Measurements from ENCODE around the gene ST3GAL2. TPM values are rescaled to one million over a fixed set of nuclear protein-coding genes. Genes with fewer than 3 reads are reported as not detected.

The ST3GAL2 gene
- total and polyA plus RNA-seq, 2 donors (not counting 3 experiments of a cell fraction or from before 2014, with no cell fraction given) = 23.0 to 50.4 TPM

DNA sequence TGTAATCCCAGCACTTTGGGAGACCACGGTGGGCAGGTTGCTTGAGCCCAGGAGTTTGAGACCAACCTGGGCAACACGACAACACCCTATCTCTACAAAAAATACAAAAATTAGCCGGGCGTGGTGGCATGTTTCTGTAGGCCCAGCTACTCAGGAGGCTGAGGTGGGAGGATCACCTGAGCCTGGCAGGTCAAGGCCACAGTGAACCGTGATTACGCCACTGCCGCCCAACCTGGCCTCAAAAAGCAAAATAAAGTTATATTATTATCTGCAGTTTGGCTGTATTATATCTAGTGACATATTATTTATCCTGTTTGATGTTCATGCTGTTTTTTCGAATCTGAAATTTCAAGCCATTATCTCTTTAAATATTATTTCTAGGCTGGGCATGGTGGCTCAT lies 26.5 kb downstream of the ST3GAL2 start:
- no peaks in the 10 kb centered on the region for H3K9me1 ChIP-seq (replicated peaks; ENCODE audit: control insufficient read depth, extremely low read depth, insufficient read depth, low read length)
- TF ChIP-seq GATA2 (IDR thresholded peaks at IDR 0.05; ENCODE audit: insufficient read depth, insufficient read length, low read depth, low read length) (no peak), POLR2A (IDR thresholded peaks at IDR 0.05; ENCODE audit: low read depth, low read length) (no peak), EZH2 (IDR thresholded peaks at IDR 0.05; ENCODE audit: borderline replicate concordance, low read depth, low read length, severe bottlenecking) (no peak), JUN (IDR thresholded peaks at IDR 0.05; ENCODE audit: borderline replicate concordance, insufficient read depth, insufficient read length, low read depth) (no peak), FOS (IDR thresholded peaks at IDR 0.05; ENCODE audit: borderline replicate concordance, insufficient read depth, low read length) (no peak), POLR2AphosphoS5 (IDR thresholded peaks at IDR 0.05; ENCODE audit: insufficient read depth, low read depth, low read length) (no peak), MYC (IDR thresholded peaks at IDR 0.05; ENCODE audit: low read depth, low read length) (no peak)
- TF ChIP-seq, protein P1, sequence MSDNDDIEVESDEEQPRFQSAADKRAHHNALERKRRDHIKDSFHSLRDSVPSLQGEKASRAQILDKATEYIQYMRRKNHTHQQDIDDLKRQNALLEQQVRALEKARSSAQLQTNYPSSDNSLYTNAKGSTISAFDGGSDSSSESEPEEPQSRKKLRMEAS (IDR thresholded peaks at IDR 0.05; ENCODE audit: insufficient read depth, insufficient read length) = no peak
- TF ChIP-seq, protein P2, sequence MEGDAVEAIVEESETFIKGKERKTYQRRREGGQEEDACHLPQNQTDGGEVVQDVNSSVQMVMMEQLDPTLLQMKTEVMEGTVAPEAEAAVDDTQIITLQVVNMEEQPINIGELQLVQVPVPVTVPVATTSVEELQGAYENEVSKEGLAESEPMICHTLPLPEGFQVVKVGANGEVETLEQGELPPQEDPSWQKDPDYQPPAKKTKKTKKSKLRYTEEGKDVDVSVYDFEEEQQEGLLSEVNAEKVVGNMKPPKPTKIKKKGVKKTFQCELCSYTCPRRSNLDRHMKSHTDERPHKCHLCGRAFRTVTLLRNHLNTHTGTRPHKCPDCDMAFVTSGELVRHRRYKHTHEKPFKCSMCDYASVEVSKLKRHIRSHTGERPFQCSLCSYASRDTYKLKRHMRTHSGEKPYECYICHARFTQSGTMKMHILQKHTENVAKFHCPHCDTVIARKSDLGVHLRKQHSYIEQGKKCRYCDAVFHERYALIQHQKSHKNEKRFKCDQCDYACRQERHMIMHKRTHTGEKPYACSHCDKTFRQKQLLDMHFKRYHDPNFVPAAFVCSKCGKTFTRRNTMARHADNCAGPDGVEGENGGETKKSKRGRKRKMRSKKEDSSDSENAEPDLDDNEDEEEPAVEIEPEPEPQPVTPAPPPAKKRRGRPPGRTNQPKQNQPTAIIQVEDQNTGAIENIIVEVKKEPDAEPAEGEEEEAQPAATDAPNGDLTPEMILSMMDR (IDR thresholded peaks at IDR 0.05; ENCODE audit: extremely low read depth in 1 of 2, insufficient read depth in 1 of 2, low read depth in 1 of 2, low read length in 2 of 2) = no peak
- no peak overlapping the region for H3K4me2 ChIP-seq (ENCODE audit: insufficient read depth, low read length)
- H3K4me1 ChIP-seq (ENCODE audit: control insufficient read depth, extremely low read depth, insufficient read depth, low read length) = peaks cover 2% of the 10 kb centered on the region
- H2AFZ ChIP-seq (ENCODE audit: low read depth, low read length) = no peak overlapping the region
- H3K27me3 ChIP-seq (ENCODE audit: control insufficient read depth in 2 of 2, insufficient read depth in 2 of 2, low read length in 2 of 2) = no peaks in the 10 kb centered on the region
- peaks cover 0 to 6% of the 10 kb centered on the region in 2 experiments for H3K36me3 ChIP-seq (ENCODE audit: control insufficient read depth in 2 of 2, extremely low read depth in 1 of 2, insufficient read depth in 2 of 2, low read length in 2 of 2)
- intact Hi-C loops (cut with micrococcal nuclease) (no loop called here), dilution Hi-C loops (cut with MboI; ENCODE audit: extremely low pct_ligation_motif_present, low sequenced_read_pairs) (no loop called here)
- DNase-seq (ENCODE audit: low read depth, low spot score) (no peak), FAIRE-seq (no peak)
- H3K27ac ChIP-seq (ENCODE audit: insufficient read depth, low read depth, low read length) = no peak overlapping the region
- H3K4me3 ChIP-seq (replicated peaks in 1 of 3; ENCODE audit: insufficient read depth in 1 of 3, low read depth in 1 of 3, low read length in 3 of 3) = no peak overlapping the region
- no peak overlapping the region for H3K9ac ChIP-seq (replicated peaks; ENCODE audit: extremely low read depth, insufficient read depth, low read length)
- H3K79me2 ChIP-seq (ENCODE audit: control insufficient read depth, insufficient read depth, low read length) = peaks cover 8% of the 10 kb centered on the region
- H3K9me3 ChIP-seq (replicated peaks; ENCODE audit: control insufficient read depth, insufficient read depth, low read length) = no peaks in the 10 kb centered on the region
- BruUV-seq (replicated peaks) = TSS peak; percentile 4
- CTCF ChIA-PET = interaction anchor here (1.3 to 1.6 kb wide), 2 partner anchors 26 to 30 kb away, joined by 4 to 6 read pairs; partner anchors contain the start of gene ST3GAL2
- H4K20me1 ChIP-seq (replicated peaks; ENCODE audit: control insufficient read depth, extremely low read depth, insufficient read depth, low read length) = no peaks in the 10 kb centered on the region
- POLR2A ChIA-PET = interaction anchor here (0.7 kb wide), 1 partner anchor 31 kb away, joined by 4 read pairs; no protein-coding TSS in a partner anchor

All from endothelial cell of umbilical vein (primary cell).